GM21381 (cell line): Measurements from ENCODE around the gene IFT27.

Source experiments
- ATAC-seq: cut with Tn5 transposase; IDR thresholded peaks from one replicate; pipeline ENCODE4 v1.9.1; 2021; ENCODE audit warnings: mild to moderate bottlenecking, moderate library complexity; ENCODE audit not compliant: unreplicated experiment

IFT27 gene

GRCh38 chr22:36727927-36728488, 47.9 kb downstream of the IFT27 start:
- ATAC-seq = no peak

- ATAC-seq = no peak
These were observed 48.8 kb downstream of the IFT27 start for GRCh38 chr22:36727110-36727509.

GRCh38 chr22:36726007-36726380, 49.9 kb downstream of the IFT27 start:
- ATAC-seq = no peak

GRCh38 chr22:36725366-36726006, 50.4 kb downstream of the IFT27 start:
- ATAC-seq = no peak

DNA sequence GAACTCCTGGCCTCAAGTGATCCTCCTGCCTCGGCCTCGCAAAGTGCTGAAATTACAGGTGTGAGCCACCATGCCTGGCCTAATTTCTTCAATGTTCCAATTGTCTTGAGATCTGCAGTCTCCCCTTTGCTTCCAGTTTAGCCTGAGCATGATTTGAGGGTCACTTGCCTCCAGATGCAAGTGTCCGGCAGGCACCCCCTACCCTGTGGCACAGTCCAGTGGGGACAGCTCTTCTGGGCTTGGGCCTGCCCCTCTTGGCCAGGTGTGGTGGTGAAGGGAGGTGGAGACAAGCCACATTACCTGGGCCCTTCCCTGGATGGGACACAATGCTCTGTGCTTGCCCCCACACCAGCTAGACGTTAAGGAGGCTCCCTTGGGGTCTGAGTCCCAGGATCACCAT, 51.1 kb downstream of the IFT27 start:
- ATAC-seq = no peak

- ATAC-seq = no peak
These were observed 53.9 kb downstream of the IFT27 start for GRCh38 chr22:36722055-36722454.

- no peak for ATAC-seq
These were observed 60.3 kb downstream of the IFT27 start for GRCh38 chr22:36715647-36716046.

- ATAC-seq = no peak
These were observed 61.8 kb downstream of the IFT27 start for GRCh38 chr22:36714110-36714509.

DNA sequence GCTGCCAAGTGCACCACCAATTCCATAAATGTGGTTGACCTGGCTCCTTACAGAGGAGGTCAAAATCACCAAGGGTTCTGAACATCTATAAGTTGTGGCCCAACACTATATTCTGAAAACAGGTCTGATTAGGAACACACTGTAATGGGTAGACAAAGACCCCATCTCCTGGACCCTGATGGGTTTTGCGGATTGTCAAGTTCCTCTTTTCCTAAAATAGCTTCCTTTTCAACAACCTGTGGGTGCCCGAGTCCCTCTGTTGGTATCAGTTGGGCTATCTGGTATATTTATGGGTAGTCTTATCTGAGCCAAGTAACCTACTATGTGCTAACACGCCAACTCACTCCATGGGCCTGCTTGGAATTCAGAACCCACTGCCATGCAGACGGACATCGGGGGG, 62.5 kb downstream of the IFT27 start:
- ATAC-seq = no peak
